Cardiac atrium fibroblast (primary cell): ENCODE results near the gene AAK1. TPM values are rescaled to one million over a fixed set of nuclear protein-coding genes. Genes with fewer than 3 reads are reported as not detected.

Experiments
- total RNA-seq: library from RNA; depleted of rRNA; stranded (reverse); fragments of >200 nt; gene quantifications from 2 replicates; pipeline ENCODE4 v1.2.3, GENCODE V29; 2015

The AAK1 gene
- total RNA-seq = 27.3 and 32.6 TPM in 2 replicates

GRCh38 chr2:69643602-69644505, at the start of gene AAK1:
Gene AAK1, minus strand, starts transcription at chr2:69643739. Its CDS starts 699 bp downstream, at chr2:69643040.

GRCh38 chr2:69436938-69437750, 206.4 kb downstream of the AAK1 start, which contains the start of gene NFU1:
Gene NFU1, minus strand, starts transcription at chr2:69437435. Its CDS starts 13 bp downstream, at chr2:69437422.

Other genes with a start within 250 kb of the AAK1 start
- 30.3 TPM in 2 replicates for gene NFU1, start 206.3 kb downstream of the AAK1 start, total RNA-seq
- gene ANXA4, start 98.4 kb upstream of the AAK1 start, total RNA-seq = 21.1 and 38.7 TPM in 2 replicates
- gene GMCL1, start 185.9 kb upstream of the AAK1 start, total RNA-seq = 6.3 and 7.8 TPM in 2 replicates